ENCODE results near the gene ANKRD1. TPM values are rescaled to one million over a fixed set of nuclear protein-coding genes. Genes with fewer than 3 reads are reported as not detected.
"Not testable (repeated sequence)": the region's sequence is repeated elsewhere in the genome, so short reads cannot be mapped to it uniquely, and the experiment has no call there.

The ANKRD1 gene
- total RNA-seq, 1 donor, result 16.4 TPM

DNA sequence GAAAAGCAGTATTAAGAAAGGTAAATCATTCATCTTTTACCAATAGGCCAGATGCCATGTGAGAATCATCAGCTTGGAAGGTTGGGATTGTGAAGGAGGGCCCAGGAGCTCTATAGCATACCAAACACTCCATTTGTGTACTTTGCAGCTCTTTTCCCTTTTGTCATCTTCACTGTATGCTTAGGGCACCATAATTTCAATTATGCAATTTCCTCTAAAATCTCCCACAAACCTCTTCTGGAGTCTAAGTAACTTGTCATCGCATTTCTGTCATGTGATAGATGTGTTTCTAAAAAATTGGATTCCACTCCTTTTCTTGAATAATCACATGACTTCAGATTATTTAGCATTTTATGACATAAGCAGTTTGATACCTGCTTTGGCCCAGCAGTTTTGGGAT lies 31.3 kb downstream of the ANKRD1 start:
- TF ChIP-seq, protein P1, sequence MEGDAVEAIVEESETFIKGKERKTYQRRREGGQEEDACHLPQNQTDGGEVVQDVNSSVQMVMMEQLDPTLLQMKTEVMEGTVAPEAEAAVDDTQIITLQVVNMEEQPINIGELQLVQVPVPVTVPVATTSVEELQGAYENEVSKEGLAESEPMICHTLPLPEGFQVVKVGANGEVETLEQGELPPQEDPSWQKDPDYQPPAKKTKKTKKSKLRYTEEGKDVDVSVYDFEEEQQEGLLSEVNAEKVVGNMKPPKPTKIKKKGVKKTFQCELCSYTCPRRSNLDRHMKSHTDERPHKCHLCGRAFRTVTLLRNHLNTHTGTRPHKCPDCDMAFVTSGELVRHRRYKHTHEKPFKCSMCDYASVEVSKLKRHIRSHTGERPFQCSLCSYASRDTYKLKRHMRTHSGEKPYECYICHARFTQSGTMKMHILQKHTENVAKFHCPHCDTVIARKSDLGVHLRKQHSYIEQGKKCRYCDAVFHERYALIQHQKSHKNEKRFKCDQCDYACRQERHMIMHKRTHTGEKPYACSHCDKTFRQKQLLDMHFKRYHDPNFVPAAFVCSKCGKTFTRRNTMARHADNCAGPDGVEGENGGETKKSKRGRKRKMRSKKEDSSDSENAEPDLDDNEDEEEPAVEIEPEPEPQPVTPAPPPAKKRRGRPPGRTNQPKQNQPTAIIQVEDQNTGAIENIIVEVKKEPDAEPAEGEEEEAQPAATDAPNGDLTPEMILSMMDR (IDR thresholded peaks at IDR 0.05; ENCODE audit: insufficient read depth, low read depth, low read length), result no peak
- DNase-seq (ENCODE audit: low read depth), result no peak
- H3K4me3 ChIP-seq (ENCODE audit: low read depth, low read length), result no peak overlapping the region

DNA sequence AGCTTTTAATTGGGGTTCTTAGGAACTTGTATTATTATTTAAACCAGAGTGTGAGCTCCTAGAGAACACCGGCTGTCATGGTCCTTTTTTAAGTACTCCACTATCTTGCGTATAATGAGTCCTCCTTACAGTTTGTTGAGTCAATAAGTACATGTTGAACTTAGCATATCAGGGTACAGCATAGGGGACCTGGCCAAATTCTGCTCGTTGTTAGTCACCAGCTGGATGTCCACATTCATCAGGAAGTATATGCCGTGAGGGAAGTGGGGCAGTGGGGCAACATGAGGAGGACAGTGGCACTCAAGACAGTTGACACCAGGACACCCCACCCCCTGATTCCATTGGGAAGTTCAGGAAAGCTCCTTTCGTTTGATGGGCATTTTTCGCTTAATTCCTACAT lies 32.5 kb downstream of the ANKRD1 start:
- DNase-seq (ENCODE audit: low read depth), result no peak
- H3K4me3 ChIP-seq (ENCODE audit: low read depth, low read length), result no peak overlapping the region
- TF ChIP-seq, protein P1 (IDR thresholded peaks at IDR 0.05; ENCODE audit: insufficient read depth, low read depth, low read length), result no peak

GRCh38 chr10:90887555-90887954 lies 33.3 kb downstream of the ANKRD1 start:
- DNase-seq (ENCODE audit: low read depth), result peak; percentile 70
- TF ChIP-seq, protein P1 (IDR thresholded peaks at IDR 0.05; ENCODE audit: insufficient read depth, low read depth, low read length), result no peak
- H3K4me3 ChIP-seq (ENCODE audit: low read depth, low read length), result no peak overlapping the region

GRCh38 chr10:90885176-90885575 lies 35.7 kb downstream of the ANKRD1 start:
- peak; percentile 93 for DNase-seq (ENCODE audit: low read depth)
- TF ChIP-seq, protein P1 (IDR thresholded peaks at IDR 0.05; ENCODE audit: insufficient read depth, low read depth, low read length), result no peak
- no peak overlapping the region for H3K4me3 ChIP-seq (ENCODE audit: low read depth, low read length)

GRCh38 chr10:90884431-90884830 lies 36.5 kb downstream of the ANKRD1 start:
- H3K4me3 ChIP-seq (ENCODE audit: low read depth, low read length), result no peak overlapping the region
- TF ChIP-seq, protein P1 (IDR thresholded peaks at IDR 0.05; ENCODE audit: insufficient read depth, low read depth, low read length), result no peak
- peak; percentile 71 for DNase-seq (ENCODE audit: low read depth)

DNA sequence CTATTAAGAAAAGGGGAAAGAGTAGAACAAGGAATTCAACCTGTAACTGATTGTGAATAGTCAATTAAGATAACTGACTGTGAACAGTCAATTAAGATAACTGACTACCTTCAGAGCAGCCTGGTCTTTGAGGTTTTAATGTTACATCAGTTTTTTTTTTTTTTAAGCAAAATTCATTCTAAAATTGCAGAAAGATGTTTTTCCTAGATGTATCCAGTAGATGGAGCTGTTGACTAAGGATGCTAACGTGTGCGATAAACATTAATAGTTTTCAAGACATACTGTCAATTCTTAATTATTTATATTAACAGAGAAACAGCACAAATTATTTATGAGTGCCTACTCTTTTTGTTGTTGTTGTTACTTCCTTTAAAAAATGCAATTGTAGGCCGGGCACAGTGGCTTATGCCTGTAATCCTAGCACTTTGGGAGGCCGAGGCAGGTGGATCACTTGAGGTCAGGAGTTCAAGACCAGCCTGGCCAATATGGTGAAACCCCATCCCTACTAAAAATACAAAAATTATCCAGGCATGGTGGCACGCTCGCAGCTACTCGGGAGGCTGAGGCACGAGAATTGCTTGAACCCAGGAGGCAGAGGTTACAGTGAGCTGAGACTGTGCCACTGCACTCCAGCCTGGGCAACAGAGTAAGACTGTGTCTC lies 40.7 kb downstream of the ANKRD1 start:
- TF ChIP-seq, protein P1 (IDR thresholded peaks at IDR 0.05; ENCODE audit: insufficient read depth, low read depth, low read length), result peak; percentile 63
- H3K4me3 ChIP-seq (ENCODE audit: low read depth, low read length), result not testable (repeated sequence)
- peak; percentile 58 for DNase-seq (ENCODE audit: low read depth)

GRCh38 chr10:90879062-90879461 lies 41.8 kb downstream of the ANKRD1 start:
- no peak overlapping the region for H3K4me3 ChIP-seq (ENCODE audit: low read depth, low read length)
- TF ChIP-seq, protein P1 (IDR thresholded peaks at IDR 0.05; ENCODE audit: insufficient read depth, low read depth, low read length), result no peak
- DNase-seq (ENCODE audit: low read depth), result no peak

Measured in fibroblast of villous mesenchyme (primary cell).